PFSK-1 (cell line): ENCODE results near the gene ANKFN1.

Source experiments
- FOXP2 ChIP-seq: optimal IDR thresholded peaks from 2 replicates; pipeline ENCODE3; 2011; ENCODE audit warnings: borderline replicate concordance, control low read depth, inconsistent platforms; ENCODE audit not compliant: insufficient read depth; ENCODE audit errors: extremely low read length, extremely low read depth
- POLR2AphosphoS5 ChIP-seq: IDR thresholded peaks from 2 replicates; pipeline ENCODE4 v1.6.1; 2012; ENCODE audit warnings: low read depth, mild to moderate bottlenecking, control low read depth, low read length, moderate library complexity
- SIN3A ChIP-seq: IDR thresholded peaks from 2 replicates; pipeline ENCODE4 v1.6.1; 2012; ENCODE audit warnings: mild to moderate bottlenecking, low read length, moderate library complexity, borderline replicate concordance; ENCODE audit not compliant: insufficient read depth
- TAF1 ChIP-seq: IDR thresholded peaks from 2 replicates; pipeline ENCODE4 v1.6.1; 2012; ENCODE audit warnings: low read length, control low read depth, borderline replicate concordance; ENCODE audit not compliant: insufficient read depth
- TF ChIP-seq, protein P1 (sequence below), 2 experiments: IDR thresholded peaks; 2 replicates each; pipeline versions ENCODE4 v1.6.1 to v1.8.0; 2011 to 2012; ENCODE audit warnings: low read depth in 2 of 2, low read length in 2 of 2, control low read depth in 1 of 2, inconsistent platforms in 1 of 2, mild to moderate bottlenecking in 1 of 2, moderate library complexity in 1 of 2; ENCODE audit not compliant: insufficient read depth in 1 of 2

Gene ANKFN1

DNA sequence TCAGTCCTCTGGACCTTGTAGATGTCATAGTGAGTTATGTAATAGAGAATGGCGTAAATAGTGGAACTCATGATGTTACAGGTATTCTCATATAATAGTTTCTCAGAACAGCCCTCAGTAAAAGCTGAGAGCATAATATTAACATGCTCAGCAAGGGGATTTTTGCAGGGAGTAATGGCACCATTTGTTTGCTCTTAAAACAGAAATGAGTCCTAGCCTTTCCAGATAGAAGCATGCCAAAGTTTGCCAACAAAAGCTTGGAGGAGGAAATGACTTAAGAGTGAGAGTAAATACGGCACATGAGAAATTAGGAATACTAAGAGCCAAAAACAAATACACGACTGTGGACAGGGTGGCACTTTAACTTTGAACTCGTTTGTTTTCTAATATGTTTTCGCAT is 198.4 kb downstream of the ANKFN1 start:
- TF ChIP-seq, protein P1, sequence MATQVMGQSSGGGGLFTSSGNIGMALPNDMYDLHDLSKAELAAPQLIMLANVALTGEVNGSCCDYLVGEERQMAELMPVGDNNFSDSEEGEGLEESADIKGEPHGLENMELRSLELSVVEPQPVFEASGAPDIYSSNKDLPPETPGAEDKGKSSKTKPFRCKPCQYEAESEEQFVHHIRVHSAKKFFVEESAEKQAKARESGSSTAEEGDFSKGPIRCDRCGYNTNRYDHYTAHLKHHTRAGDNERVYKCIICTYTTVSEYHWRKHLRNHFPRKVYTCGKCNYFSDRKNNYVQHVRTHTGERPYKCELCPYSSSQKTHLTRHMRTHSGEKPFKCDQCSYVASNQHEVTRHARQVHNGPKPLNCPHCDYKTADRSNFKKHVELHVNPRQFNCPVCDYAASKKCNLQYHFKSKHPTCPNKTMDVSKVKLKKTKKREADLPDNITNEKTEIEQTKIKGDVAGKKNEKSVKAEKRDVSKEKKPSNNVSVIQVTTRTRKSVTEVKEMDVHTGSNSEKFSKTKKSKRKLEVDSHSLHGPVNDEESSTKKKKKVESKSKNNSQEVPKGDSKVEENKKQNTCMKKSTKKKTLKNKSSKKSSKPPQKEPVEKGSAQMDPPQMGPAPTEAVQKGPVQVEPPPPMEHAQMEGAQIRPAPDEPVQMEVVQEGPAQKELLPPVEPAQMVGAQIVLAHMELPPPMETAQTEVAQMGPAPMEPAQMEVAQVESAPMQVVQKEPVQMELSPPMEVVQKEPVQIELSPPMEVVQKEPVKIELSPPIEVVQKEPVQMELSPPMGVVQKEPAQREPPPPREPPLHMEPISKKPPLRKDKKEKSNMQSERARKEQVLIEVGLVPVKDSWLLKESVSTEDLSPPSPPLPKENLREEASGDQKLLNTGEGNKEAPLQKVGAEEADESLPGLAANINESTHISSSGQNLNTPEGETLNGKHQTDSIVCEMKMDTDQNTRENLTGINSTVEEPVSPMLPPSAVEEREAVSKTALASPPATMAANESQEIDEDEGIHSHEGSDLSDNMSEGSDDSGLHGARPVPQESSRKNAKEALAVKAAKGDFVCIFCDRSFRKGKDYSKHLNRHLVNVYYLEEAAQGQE (IDR thresholded peaks at IDR 0.05; ENCODE audit: insufficient read depth in 1 of 2, low read depth in 2 of 2, low read length in 2 of 2) = no peak
- no peak for TF ChIP-seq TAF1
- TF ChIP-seq POLR2AphosphoS5 = no peak
- TF ChIP-seq FOXP2 = no peak
- TF ChIP-seq SIN3A = no peak

DNA sequence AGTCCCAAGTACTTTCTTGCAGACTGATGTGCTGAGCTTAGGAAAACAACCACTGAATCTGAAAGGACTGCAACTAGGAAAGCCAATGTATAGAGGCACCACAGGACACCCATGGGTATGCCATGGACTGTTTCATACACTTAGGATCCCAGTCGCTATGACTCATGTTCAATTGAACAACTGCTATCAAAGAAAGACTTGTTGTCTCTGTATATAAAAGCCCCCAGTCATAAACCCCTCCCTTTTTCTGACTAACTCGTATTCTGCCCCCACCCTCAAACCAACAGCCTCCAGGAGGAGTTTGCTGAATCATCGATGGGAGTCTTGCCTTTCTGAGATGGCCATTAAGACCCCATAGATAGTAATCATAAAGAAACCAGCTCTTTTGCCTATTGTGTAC is 205.4 kb downstream of the ANKFN1 start:
- TF ChIP-seq, protein P1 (IDR thresholded peaks at IDR 0.05; ENCODE audit: insufficient read depth in 1 of 2, low read depth in 2 of 2, low read length in 2 of 2) = no peak
- TF ChIP-seq TAF1 (no peak), FOXP2 (no peak), SIN3A (no peak), POLR2AphosphoS5 (no peak)

DNA sequence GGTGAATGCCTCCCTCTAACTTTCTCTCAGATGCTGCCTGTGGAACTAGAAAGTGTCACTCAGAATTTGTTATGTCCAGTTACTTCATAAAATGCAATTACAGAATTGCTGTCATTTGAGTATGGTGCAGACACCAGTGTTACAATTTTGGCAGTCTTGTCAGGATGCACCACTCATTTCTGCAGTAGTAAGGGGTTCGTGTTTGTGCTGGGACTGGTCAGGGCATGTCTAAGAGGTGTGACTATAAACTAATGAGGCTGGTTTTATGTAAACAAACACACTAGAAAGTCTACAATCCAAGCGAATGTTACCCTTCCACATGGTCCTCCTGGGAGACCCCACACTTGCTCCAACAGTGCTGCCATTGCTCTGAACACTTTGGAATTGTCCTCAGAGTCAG is 206.2 kb downstream of the ANKFN1 start:
- TF ChIP-seq FOXP2 = no peak

DNA sequence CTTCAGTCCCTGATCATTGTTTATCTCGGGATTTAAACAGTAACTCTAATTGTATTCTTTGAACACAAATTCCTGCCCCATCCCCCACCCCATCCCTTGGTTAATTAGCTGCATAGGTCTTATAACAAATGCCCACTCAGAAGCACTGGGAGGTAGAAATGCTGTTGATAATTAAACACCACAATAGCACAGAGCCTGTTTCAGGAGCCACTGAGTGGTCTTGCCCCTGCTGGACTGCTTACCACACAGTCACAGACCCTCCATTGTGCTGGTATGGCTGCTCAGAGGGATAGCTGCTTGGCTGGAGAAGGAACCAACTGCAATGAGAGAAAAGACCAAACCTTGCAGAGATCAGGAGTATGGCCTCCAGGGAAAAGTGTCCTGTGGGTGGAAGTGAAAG is 214.1 kb downstream of the ANKFN1 start:
- TF ChIP-seq FOXP2 = no peak
- TF ChIP-seq TAF1 = no peak
- TF ChIP-seq, protein P1 (IDR thresholded peaks at IDR 0.05; ENCODE audit: insufficient read depth in 1 of 2, low read depth in 2 of 2, low read length in 2 of 2) = no peak
- TF ChIP-seq SIN3A = no peak
- no peak for TF ChIP-seq POLR2AphosphoS5

DNA sequence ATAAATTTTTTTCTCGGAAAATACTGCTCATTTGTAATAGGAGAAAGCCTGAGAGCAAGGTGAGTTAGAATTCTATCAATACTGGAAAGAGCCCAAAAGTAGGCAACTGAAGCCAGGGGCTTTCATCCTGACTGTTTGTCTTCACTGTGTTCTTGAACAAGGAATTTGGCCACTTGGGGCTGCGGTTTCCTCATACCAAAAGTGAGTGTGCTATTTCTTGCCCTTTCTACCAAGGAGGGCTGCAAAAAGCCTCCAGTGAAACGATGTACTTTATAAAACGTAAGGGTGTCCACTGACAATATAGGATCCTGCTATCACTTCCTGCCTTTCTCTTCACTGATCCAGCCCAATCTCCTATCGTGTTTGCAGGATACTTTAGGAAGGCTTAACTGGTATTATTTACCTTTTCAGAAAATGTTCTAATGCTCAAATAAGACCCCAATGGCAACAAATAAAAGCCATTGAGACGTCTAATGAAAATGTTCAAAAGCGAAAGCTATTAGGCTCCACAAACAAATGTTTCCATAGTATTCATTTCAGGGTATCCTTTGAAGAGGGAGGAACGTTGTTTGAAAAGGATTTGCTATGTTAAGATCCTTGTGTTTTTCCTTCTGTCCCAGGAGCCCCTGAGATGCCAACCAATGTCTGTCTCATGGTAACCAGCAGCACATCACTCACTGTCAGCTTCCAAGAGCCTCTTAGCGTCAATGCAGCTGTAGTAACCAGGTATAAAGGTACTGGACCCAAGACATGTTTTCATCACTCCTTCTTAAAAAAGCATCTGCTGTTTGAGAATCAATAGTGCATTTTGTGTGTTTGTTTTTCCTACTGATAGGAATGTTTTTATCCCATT is 220.9 kb downstream of the ANKFN1 start:
- TF ChIP-seq TAF1 (no peak), POLR2AphosphoS5 (no peak), FOXP2 (no peak), SIN3A (no peak)
- TF ChIP-seq, protein P1 (IDR thresholded peaks at IDR 0.05; ENCODE audit: insufficient read depth in 1 of 2, low read depth in 2 of 2, low read length in 2 of 2) = no peak
